ENCODE results near the gene AHCY. TPM values are rescaled to one million over a fixed set of nuclear protein-coding genes. Genes with fewer than 3 reads are reported as not detected.

The AHCY gene
- total RNA-seq (2012; rRNA removed) (194 and 210 TPM in 2 replicates), polyA plus RNA-seq (2012; rRNA removed) (135 and 138 TPM in 2 replicates), Bru-seq, nascent RNA (percentile 60 among the genes with signal in this experiment), BruChase-seq, experiment 1, labeled RNA remaining after a 6-hour chase (percentile 61 among the genes with signal in this experiment), BruChase-seq, experiment 2, labeled RNA remaining after a 2-hour chase (percentile 54 among the genes with signal in this experiment)
- 116 and 153 TPM in 2 replicates for polyA plus RNA-seq (2012; cell fraction: cytosol; rRNA removed)
- 77.9 and 122 TPM in 2 replicates for polyA plus RNA-seq (2012; cell fraction: nucleus; rRNA removed; ENCODE audit: low replicate concordance)
- long read RNA-seq, transcript AHCY-201 (10 exons, 2,143 nt): major isoform, 61 of 102 reads
- long read RNA-seq, partial matches to known transcripts: 20 of 102 reads
- long read RNA-seq, other reads (novel, unspliced or antisense): 21 of 102 reads

- Histone ChIP-seq H2AK5ac (ENCODE audit: low read depth, low read length) (peak within 1 kb of the TSS; percentile 89), H2BK120ac (ENCODE audit: low read depth, low read length) (peak within 1 kb of the TSS; percentile 44; the same call in 1 of the 2 replicates), H3K14ac (replicated peaks; ENCODE audit: low read depth, low read length) (peak within 1 kb of the TSS; percentile 94), H3K36me3 (ENCODE audit: control insufficient read depth, insufficient read depth, low read length) (no peaks in the 10 kb centered on the region; the same call in 1 of the 2 replicates), H3K56ac (ENCODE audit: extremely low read depth, insufficient read depth, low read length) (peak within 1 kb of the TSS; percentile 81), H2AK9ac (replicated peaks; ENCODE audit: low read depth, low read length, poor library complexity) (peak within 1 kb of the TSS; percentile 91), H3K4me1 (ENCODE audit: control insufficient read depth, insufficient read depth, low read length) (peaks cover 9% of the 10 kb centered on the region), H4K20me1 (ENCODE audit: insufficient read depth, low read length) (no peaks in the 10 kb centered on the region), H3K79me1 (ENCODE audit: low read depth in 1 of 2, low read length in 2 of 2) (peaks cover 25 to 37% of the 10 kb centered on the region in 2 experiments), H4K91ac (ENCODE audit: insufficient read depth, low read depth, low read length) (peak within 1 kb of the TSS; percentile 48), H3K4me3 (ENCODE audit: insufficient read depth, low read depth, low read length) (peak within 1 kb of the TSS; percentile 76), H4K8ac (ENCODE audit: low read depth in 2 of 2, low read length in 2 of 2) (peak within 1 kb of the TSS; percentile 94 to 96), H3K27me3 (ENCODE audit: control insufficient read depth, insufficient read depth, low read length) (no peaks in the 10 kb centered on the region), H3K18ac (ENCODE audit: low read depth, low read length) (no peak within 1 kb of the TSS; the same call in 1 of the 2 replicates), H2BK20ac (ENCODE audit: low read depth, low read length) (no peak within 1 kb of the TSS), H3K9ac (ENCODE audit: low read depth, low read length) (peak within 1 kb of the TSS; percentile 75), H3K27ac (ENCODE audit: insufficient read depth, low read length) (peak within 1 kb of the TSS; percentile 80), H3K23ac (ENCODE audit: low read depth, low read length) (peak within 1 kb of the TSS; percentile 84), H3K4me2 (ENCODE audit: low read depth, low read length) (peak within 1 kb of the TSS; percentile 90), H2BK5ac (ENCODE audit: low read depth, low read length, poor library complexity, severe bottlenecking) (peak within 1 kb of the TSS; percentile 83), H2BK15ac (ENCODE audit: low read depth, low read length) (no peak within 1 kb of the TSS; the same call in 2 of the 3 replicates), H3K9me3 (ENCODE audit: control insufficient read depth, insufficient read depth, low read length) (no peaks in the 10 kb centered on the region), H3K9me1 (ENCODE audit: insufficient read depth, low read length) (peaks cover 9% of the 10 kb centered on the region), H2AFZ (replicated peaks; ENCODE audit: low read length, poor library complexity) (peak within 1 kb of the TSS; percentile 94), H4K5ac (ENCODE audit: low read depth, low read length) (peak within 1 kb of the TSS; percentile 58), H3K4ac (ENCODE audit: low read depth, low read length) (peak within 1 kb of the TSS; percentile 74)
- DNase-seq (peak; percentile 95), ATAC-seq (ENCODE audit: low read depth) (peak; percentile 95)
- in situ Hi-C loops (cut with MboI; ENCODE audit: low sequenced_read_pairs) (loop anchor here (10.0 kb wide), 1 partner anchor 412 kb away; no protein-coding TSS in a partner anchor), intact Hi-C loops (cut with micrococcal nuclease) (loop anchor here (2.0 kb wide), 1 partner anchor 112 kb away; no protein-coding TSS in a partner anchor), dilution Hi-C loops (cut with HindIII; ENCODE audit: low sequenced_read_pairs, unreplicated experiment) (no loop called here)
- 1% methylated on average over 54 of the region's 79 CpGs; no CpG with 5 or more reads in 1 of the 2 experiments for WGBS, 2 experiments (ENCODE audit: extremely low coverage in 2 of 2, insufficient read length in 1 of 2)
- ChIA-PET CTCF (interaction anchor here (1.3 to 2.3 kb wide), 2 partner anchors 10 to 136 kb away, joined by 3 to 13 read pairs; no protein-coding TSS in a partner anchor), POLR2A (ENCODE audit: unreplicated experiment) (interaction anchor here (0.6 kb wide), 1 partner anchor 12 kb away, joined by 3 read pairs; no protein-coding TSS in a partner anchor)
- no TSS peak for BruUV-seq (replicated peaks)
- no peak for TF ChIP-seq RCOR1 (IDR thresholded peaks at IDR 0.05; ENCODE audit: insufficient replicate concordance, low read length)
- no peak for TF ChIP-seq SMC3 (IDR thresholded peaks at IDR 0.05; ENCODE audit: low read depth, low read length)
- TF ChIP-seq BHLHE40 (IDR thresholded peaks at IDR 0.05; ENCODE audit: low read depth, low read length): no peak
- TF ChIP-seq ELK1 (IDR thresholded peaks at IDR 0.05; ENCODE audit: borderline replicate concordance, low read depth, low read length): no peak
- no peak for TF ChIP-seq FOS (IDR thresholded peaks at IDR 0.05; ENCODE audit: low read depth, low read length)
- TF ChIP-seq MXI1 (IDR thresholded peaks at IDR 0.05; ENCODE audit: borderline replicate concordance, low read depth, low read length): peak; percentile 70; the same call in 1 of the 2 replicates
- TF ChIP-seq CHD1 (IDR thresholded peaks at IDR 0.05; ENCODE audit: low read depth, low read length): no peak
- TF ChIP-seq MAZ (IDR thresholded peaks at IDR 0.05; ENCODE audit: borderline replicate concordance, low read depth, low read length): peak; percentile 37; the same call in 1 of the 2 replicates
- no peak for TF ChIP-seq CTCF (conservative IDR thresholded peaks at IDR 0.05; ENCODE audit: low read depth, low read length)
These were observed at the start of gene AHCY for GRCh38 chr20:34302723-34303533. AHCY (minus strand) TSS chr20:34303355; CDS start chr20:34303270, 85 bp downstream.

All from IMR-90 (cell line).